IgD-negative memory B cell (primary cell): ENCODE results near the gene SCIN. TPM values are rescaled to one million over a fixed set of nuclear protein-coding genes. Genes with fewer than 3 reads are reported as not detected.
"Not testable (repeated sequence)": the region's sequence is repeated elsewhere in the genome, so short reads cannot be mapped to it uniquely, and the experiment has no call there.

Experiments
- H3K27ac Mint-ChIP-seq, 3 donors: one replicate each; pipeline ENCODE4 v1.8.0; 2020 to 2022; ENCODE audit warnings: mild to moderate bottlenecking in 3 of 3, mixed read lengths in 3 of 3, moderate library complexity in 1 of 3
- H3K27me3 Mint-ChIP-seq: one replicate; pipeline ENCODE4 v1.8.0; 2021; ENCODE audit warnings: mixed read lengths
- H3K36me3 Mint-ChIP-seq: one replicate; pipeline ENCODE4 v1.8.0; 2020; ENCODE audit warnings: mild to moderate bottlenecking, mixed read lengths
- H3K4me1 Mint-ChIP-seq, 3 donors: one replicate each; pipeline ENCODE4 v1.8.0; 2020 to 2022; ENCODE audit warnings: mixed read lengths in 3 of 3, mild to moderate bottlenecking in 1 of 3
- H3K4me3 Mint-ChIP-seq, 4 donors: one replicate each; pipeline ENCODE4 v1.8.0; 2020 to 2022; ENCODE audit warnings: mild to moderate bottlenecking in 4 of 4, mixed read lengths in 4 of 4, moderate library complexity in 3 of 4
- H3K9me3 Mint-ChIP-seq, 3 donors: one replicate each; pipeline ENCODE4 v1.8.0; 2020 to 2021; ENCODE audit warnings: mixed read lengths in 3 of 3, mild to moderate bottlenecking in 1 of 3
- polyA plus RNA-seq: library from polyadenylated mRNA; unstranded; fragments of 300-500 nt; fragmentation: Illumina TruSeq; gene quantifications from one replicate; pipeline ENCODE4 v1.2.3, GENCODE V29; 2021

SCIN gene
- polyA plus RNA-seq, 1 donor from 2014 or later: 1.6 TPM

DNA sequence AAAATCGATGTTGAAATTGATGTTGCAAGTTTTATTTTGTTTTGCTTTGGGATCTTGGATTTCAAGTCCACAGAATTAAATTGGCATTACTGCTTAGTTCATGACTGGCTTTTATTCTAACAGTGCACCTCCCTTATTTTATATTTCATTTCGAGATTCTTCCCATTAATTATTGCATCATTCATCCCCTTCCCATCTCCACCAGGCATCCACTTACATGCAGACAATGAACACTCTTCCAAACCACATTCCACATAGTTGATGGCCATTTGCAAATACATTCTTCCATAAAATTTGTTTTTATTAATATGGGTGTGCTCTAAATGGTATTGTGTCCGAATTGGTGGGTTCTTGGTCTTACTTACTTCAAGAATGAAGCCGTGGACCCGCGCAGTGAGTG is 15.6 kb upstream of the SCIN start:
- Mint-ChIP-seq H3K27ac (no peak overlapping the region), H3K27me3 (peaks cover 2% of the 10 kb centered on the region), H3K4me3 (no peak overlapping the region), H3K4me1 (peaks cover 0 to 3% (median 0%) of the 10 kb centered on the region in 3 donors), H3K36me3 (peaks cover 3% of the 10 kb centered on the region), H3K9me3 (peaks cover 2 to 4% (median 2%) of the 10 kb centered on the region in 3 donors)

DNA sequence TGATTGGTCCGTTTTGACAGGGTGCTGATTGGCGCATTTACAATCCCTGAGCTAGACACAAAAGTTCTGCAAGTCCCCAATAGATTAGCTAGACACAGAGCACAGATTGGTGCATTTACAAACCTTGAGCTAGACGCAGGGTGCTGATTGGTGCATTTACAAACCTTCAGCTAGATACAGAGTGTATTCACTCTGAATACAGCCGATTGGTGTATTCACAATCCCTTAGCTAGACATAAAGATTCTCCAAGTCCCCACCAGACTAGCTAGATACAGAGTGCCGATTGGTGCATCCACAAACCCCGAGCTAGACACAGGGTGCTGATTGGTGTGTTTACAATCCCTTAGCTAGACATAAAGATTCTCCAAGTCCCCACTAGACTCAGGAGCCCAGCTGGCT is 14.8 kb upstream of the SCIN start:
- not testable (repeated sequence) for H3K4me3 Mint-ChIP-seq, H3K27me3 Mint-ChIP-seq, H3K4me1 Mint-ChIP-seq, H3K9me3 Mint-ChIP-seq, H3K27ac Mint-ChIP-seq, H3K36me3 Mint-ChIP-seq

DNA sequence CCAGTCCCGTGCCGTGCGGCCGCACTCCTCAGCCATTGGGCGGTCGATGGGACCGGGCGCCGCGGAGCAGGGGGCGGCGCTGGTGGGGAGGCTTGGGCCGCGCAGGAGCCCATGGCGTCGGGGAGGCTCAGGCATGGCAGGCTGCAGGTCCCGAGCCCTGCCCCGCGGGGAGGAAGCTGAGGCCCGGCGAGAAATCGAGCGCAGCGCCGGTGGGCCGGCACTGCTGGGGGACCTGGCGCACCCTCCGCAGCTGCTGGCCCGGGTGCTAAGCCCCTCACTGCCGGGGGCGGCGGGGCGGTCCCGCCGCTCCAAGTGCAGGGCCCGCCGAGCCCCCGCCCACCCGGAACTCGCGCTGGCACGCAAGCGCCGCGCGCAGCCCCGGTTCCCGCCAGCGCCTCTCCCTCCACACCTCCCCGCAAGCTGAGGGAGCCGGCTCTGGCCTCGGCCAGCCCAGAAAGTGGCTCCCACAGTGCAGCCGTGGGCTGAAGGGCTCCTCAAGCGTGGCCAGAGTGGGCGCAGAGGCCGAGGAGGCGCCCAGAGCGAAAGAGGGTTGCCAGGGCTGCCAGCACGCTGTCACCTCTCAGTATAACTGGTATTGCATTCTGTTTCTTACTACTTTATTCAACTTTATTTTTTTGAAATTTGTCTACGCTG is 14.3 kb upstream of the SCIN start:
- H3K4me1 Mint-ChIP-seq, H3K36me3 Mint-ChIP-seq, H3K27ac Mint-ChIP-seq, H3K9me3 Mint-ChIP-seq, H3K27me3 Mint-ChIP-seq, H3K4me3 Mint-ChIP-seq: not testable (repeated sequence)

DNA sequence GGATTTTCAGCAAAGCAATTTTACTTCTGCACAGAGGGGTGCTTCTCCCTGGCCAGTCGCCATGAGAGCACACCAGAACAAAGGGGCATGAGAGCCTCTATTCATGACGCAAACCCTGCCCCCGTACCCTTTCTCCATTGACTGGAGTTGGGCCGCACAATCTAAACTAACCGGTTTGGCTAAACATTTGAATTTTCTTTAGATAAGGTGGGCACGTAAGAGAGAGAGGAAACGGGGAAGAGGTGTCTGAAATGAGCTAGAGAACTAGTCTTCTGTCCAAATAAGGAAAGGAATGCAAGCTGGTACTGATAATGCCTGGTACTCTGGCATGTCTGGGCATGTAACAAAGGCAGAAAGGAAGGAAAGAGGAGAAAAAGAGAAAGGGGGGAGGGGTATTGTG is 13.2 kb upstream of the SCIN start:
- H3K4me1 Mint-ChIP-seq: peaks cover 0 to 3% (median 0%) of the 10 kb centered on the region in 3 donors
- H3K27ac Mint-ChIP-seq: no peak overlapping the region
- H3K27me3 Mint-ChIP-seq: peaks cover 3% of the 10 kb centered on the region
- no peak overlapping the region for H3K4me3 Mint-ChIP-seq
- H3K36me3 Mint-ChIP-seq: peaks cover 3% of the 10 kb centered on the region
- H3K9me3 Mint-ChIP-seq: peaks cover 2 to 4% (median 2%) of the 10 kb centered on the region in 3 donors

DNA sequence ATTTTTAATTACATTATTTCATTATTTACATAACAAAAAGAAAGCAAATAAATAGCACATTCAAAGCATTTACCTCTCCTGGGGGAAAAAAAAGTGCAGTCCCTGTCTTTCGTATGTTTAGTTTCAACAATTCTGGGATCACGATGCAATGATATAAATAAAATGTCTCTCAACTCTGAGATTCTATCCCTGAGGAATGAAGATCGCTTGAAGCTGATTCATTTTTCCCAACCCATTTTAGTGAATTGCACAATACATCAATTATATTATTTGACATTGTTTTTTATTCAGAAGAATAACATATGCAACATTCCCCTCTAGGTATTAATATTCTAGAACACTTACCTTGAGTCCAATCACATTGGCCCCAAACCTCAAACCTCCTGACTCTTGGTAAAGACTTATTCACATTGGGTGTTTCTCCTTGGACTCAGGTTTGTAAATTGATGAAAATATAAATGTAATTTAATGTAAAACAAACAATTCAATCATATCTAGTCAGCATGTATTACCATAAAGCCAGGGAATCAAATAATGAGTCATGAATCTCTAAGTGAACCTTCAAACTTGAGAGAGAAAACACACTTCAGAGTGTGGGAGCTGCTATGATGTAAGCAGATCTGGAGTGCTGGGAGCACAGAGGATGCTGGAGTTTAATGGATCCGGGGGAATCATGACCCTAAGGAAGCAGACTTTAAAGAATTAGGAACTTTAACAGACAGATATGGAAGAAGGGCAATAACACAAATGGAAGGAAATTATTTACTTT is 5.3 kb upstream of the SCIN start:
- Mint-ChIP-seq H3K36me3 (no peaks in the 10 kb centered on the region), H3K4me1 (peaks cover 3 to 16% (median 10%) of the 10 kb centered on the region in 3 donors), H3K27me3 (peaks cover 10% of the 10 kb centered on the region), H3K27ac (no peak overlapping the region), H3K4me3 (no peak overlapping the region), H3K9me3 (no peaks in the 10 kb centered on the region)

- peaks cover 16% of the 10 kb centered on the region for H3K27me3 Mint-ChIP-seq
- peaks cover 3 to 17% (median 14%) of the 10 kb centered on the region in 3 donors for H3K4me1 Mint-ChIP-seq
- H3K27ac Mint-ChIP-seq: peak overlapping the region in 1 of 3 donors; percentile 35
- no peaks in the 10 kb centered on the region for H3K36me3 Mint-ChIP-seq
- no peaks in the 10 kb centered on the region for H3K9me3 Mint-ChIP-seq
- no peak overlapping the region for H3K4me3 Mint-ChIP-seq
These were observed 4.6 kb upstream of the SCIN start for GRCh38 chr7:12565873-12566272.

DNA sequence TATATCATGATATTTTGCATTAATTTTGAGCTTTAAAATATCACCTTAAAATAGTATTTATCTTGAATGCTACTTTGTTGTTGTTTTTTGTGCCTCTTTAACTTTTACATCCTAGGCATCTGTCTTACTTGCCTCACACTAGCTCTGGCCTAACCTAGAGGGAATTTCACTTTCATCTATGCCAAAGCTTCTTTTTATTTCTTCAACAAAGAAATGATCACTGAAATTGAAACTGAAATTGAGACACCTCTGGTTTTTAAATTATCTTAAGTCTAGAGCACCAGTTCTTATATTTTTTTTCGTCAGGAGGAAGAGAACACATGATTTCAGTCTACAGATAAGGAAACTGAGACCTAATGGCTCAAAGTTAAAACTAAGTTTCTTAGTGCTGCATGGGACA is 3.5 kb upstream of the SCIN start:
- Mint-ChIP-seq H3K27ac (peak overlapping the region in 1 of 3 donors; percentile 20), H3K27me3 (peaks cover 19% of the 10 kb centered on the region), H3K9me3 (no peaks in the 10 kb centered on the region), H3K4me3 (no peak overlapping the region), H3K4me1 (peaks cover 3 to 20% (median 14%) of the 10 kb centered on the region in 3 donors), H3K36me3 (no peaks in the 10 kb centered on the region)

- Mint-ChIP-seq H3K27ac (peak overlapping the region in 1 of 3 donors; percentile 94), H3K27me3 (peaks cover 19% of the 10 kb centered on the region), H3K9me3 (no peaks in the 10 kb centered on the region), H3K36me3 (no peaks in the 10 kb centered on the region), H3K4me3 (peak overlapping the region; percentile 39 to 98 (median 81)), H3K4me1 (peaks cover 3 to 20% (median 19%) of the 10 kb centered on the region in 3 donors)
These were observed 847 bp upstream of the SCIN start for GRCh38 chr7:12569673-12570072.

DNA sequence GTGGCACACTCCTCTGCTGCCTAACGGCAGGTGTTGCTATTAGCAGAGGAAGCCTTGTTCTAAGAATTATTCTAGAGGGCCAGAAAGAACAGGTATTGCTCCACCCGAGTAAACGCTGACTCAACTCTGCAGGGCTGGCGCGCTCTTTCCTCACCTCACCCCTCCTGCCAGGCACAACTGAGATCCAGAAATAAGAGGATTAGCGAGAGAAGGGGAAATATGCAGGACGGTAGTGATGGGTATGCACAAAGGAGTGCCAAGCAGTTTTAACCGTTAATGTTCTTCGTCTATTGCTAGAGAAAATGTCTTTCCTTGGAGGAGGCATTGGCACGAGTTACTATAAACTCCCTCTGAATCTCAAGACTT is 369 bp upstream of the SCIN start:
- Mint-ChIP-seq H3K27ac (peak overlapping the region in 2 of 3 donors; percentile 42 to 94), H3K4me1 (peaks cover 3 to 20% (median 19%) of the 10 kb centered on the region in 3 donors), H3K4me3 (peak overlapping the region; percentile 66 to 98 (median 88)), H3K27me3 (peaks cover 19% of the 10 kb centered on the region), H3K36me3 (no peaks in the 10 kb centered on the region), H3K9me3 (no peaks in the 10 kb centered on the region)

GRCh38 chr7:12571691-12572090 is 1.2 kb downstream of the SCIN start:
- Mint-ChIP-seq H3K27ac (peak overlapping the region in 1 of 3 donors; percentile 22), H3K9me3 (no peaks in the 10 kb centered on the region), H3K4me1 (peaks cover 3 to 19% (median 19%) of the 10 kb centered on the region in 3 donors), H3K4me3 (no peak overlapping the region), H3K36me3 (no peaks in the 10 kb centered on the region), H3K27me3 (peaks cover 19% of the 10 kb centered on the region)

GRCh38 chr7:12572941-12573575 is 2.5 kb downstream of the SCIN start:
- H3K27ac Mint-ChIP-seq: no peak overlapping the region
- H3K27me3 Mint-ChIP-seq: peaks cover 16% of the 10 kb centered on the region
- H3K4me3 Mint-ChIP-seq: peak overlapping the region in 1 of 4 donors; percentile 71
- H3K36me3 Mint-ChIP-seq: no peaks in the 10 kb centered on the region
- no peaks in the 10 kb centered on the region for H3K9me3 Mint-ChIP-seq
- H3K4me1 Mint-ChIP-seq: peaks cover 3 to 14% (median 13%) of the 10 kb centered on the region in 3 donors

GRCh38 chr7:12573885-12574284 is 3.4 kb downstream of the SCIN start:
- Mint-ChIP-seq H3K27ac (no peak overlapping the region), H3K4me3 (no peak overlapping the region), H3K36me3 (no peaks in the 10 kb centered on the region), H3K4me1 (peaks cover 3 to 14% (median 13%) of the 10 kb centered on the region in 3 donors), H3K9me3 (no peaks in the 10 kb centered on the region), H3K27me3 (peaks cover 16% of the 10 kb centered on the region)

DNA sequence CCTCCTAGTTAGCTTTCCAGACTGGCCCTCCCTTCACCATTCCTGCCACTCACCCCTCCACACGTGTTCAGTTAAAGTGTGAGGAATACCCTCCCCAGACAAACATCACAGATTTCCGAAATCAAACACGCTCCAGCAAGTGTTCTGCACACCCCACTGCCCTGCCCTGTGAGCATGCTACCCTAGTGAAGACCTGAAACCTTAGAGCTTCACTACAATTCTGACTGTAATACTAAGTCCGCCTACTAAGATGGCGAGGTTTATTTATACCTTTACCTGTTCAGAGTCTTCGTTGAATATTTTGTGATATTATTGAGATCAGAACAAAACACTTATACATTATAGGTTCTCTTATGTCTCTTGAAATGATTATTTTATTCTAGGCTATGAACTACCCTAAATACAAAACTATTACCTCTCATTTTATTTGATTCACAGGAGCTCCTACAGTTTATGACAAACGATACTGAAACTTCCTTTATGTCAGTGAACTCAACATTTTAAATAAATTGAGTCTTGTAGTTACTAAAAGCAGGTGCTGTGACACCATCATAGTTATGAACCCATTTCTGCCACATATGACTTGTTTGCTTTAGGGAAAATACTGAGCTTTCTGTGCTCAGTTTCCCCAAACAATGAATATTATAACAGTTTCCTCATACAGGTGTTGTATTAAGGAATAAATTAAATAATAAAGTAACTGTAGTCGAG is 8.6 kb downstream of the SCIN start:
- no peaks in the 10 kb centered on the region for H3K9me3 Mint-ChIP-seq
- no peak overlapping the region for H3K27ac Mint-ChIP-seq
- no peaks in the 10 kb centered on the region for H3K4me1 Mint-ChIP-seq

DNA sequence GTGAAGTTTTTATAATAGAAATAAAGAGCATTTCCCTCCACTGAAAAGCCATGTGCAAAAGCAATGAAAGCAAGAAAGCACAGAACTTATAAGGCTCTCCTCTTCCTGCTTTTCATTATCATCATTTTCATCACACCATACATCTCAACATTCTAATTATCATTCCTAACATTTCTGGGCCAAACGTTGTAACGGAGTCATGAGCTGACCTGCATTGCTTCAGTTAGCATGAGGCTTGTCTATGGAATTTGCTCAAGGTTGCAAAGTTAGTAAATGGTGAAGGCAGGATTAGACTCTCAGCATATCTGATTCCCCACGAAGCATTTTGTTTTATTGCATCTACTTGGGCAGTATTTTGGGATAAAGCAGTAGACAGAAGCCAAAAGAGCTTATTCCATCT is 11.4 kb downstream of the SCIN start:
- no peak overlapping the region for H3K27ac Mint-ChIP-seq
- H3K36me3 Mint-ChIP-seq: no peaks in the 10 kb centered on the region
- peaks cover 5 to 9% (median 7%) of the 10 kb centered on the region in 3 donors for H3K4me1 Mint-ChIP-seq
- no peaks in the 10 kb centered on the region for H3K9me3 Mint-ChIP-seq
- peaks cover 7% of the 10 kb centered on the region for H3K27me3 Mint-ChIP-seq
- no peak overlapping the region for H3K4me3 Mint-ChIP-seq

More for the DNA sequence above, 8.6 kb downstream of the SCIN start:
- H3K4me3 Mint-ChIP-seq: no peak overlapping the region
- H3K27me3 Mint-ChIP-seq: peaks cover 3% of the 10 kb centered on the region
- H3K36me3 Mint-ChIP-seq: no peaks in the 10 kb centered on the region

DNA sequence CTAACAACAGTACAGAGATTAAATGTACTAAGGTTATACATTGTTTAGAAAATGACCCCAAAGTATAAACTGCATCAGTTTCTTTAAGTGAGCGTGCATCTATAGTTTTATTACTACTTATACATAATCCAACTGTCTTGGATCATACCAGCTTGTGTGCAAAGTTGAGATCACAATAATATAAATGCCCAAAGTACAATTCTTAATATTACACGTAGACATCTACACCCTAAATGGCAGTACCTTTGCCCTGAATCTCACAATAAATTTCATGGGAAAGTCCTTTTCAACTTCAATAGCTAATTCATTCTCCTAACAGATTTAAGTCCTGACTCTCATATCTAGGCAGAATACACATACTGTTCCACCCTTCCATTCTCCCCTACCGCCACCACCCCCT is 11.8 kb downstream of the SCIN start:
- peaks cover 5 to 9% (median 7%) of the 10 kb centered on the region in 3 donors for H3K4me1 Mint-ChIP-seq
- peak overlapping the region in 1 of 3 donors; percentile 48 for H3K27ac Mint-ChIP-seq
- no peak overlapping the region for H3K4me3 Mint-ChIP-seq
- peaks cover 7% of the 10 kb centered on the region for H3K27me3 Mint-ChIP-seq
- no peaks in the 10 kb centered on the region for H3K36me3 Mint-ChIP-seq
- no peaks in the 10 kb centered on the region for H3K9me3 Mint-ChIP-seq
